Urinary bladder (tissue), 4 donors: ENCODE data around the gene MTA3. TPM values are rescaled to one million over a fixed set of nuclear protein-coding genes. Genes with fewer than 3 reads are reported as not detected.
"Not testable (repeated sequence)": the region's sequence is repeated elsewhere in the genome, so short reads cannot be mapped to it uniquely, and the experiment has no call there.

ENCODE experiments used
- DNase-seq: peaks from one replicate; pipeline ENCODE4 v3.0.0-alpha.2; 2015; ENCODE audit errors: extremely low spot score
- H3K27ac ChIP-seq: one replicate; pipeline ENCODE4 v1.5.1; 2013; ENCODE audit warnings: low read depth, mild to moderate bottlenecking, moderate library complexity
- H3K36me3 ChIP-seq: one replicate; pipeline ENCODE4 v1.6.1; 2013; ENCODE audit warnings: mild to moderate bottlenecking, moderate library complexity; ENCODE audit not compliant: insufficient read depth
- H3K4me1 ChIP-seq: one replicate; pipeline ENCODE4 v1.6.1; 2013; ENCODE audit warnings: mild to moderate bottlenecking, moderate library complexity; ENCODE audit not compliant: insufficient read depth
- H3K4me3 ChIP-seq: one replicate; pipeline ENCODE4 v1.5.1; 2013; ENCODE audit warnings: low read depth, low read length
- whole genome bisulfite sequencing: extraction: QIAGEN DNeasy Blood & Tissue Kit; methylation state at CpG from one replicate; pipeline ENCODE4 v1.1.7; 2013; 5-methylcytosine and 5-hydroxymethylcytosine counted together
- polyA plus RNA-seq: library from polyadenylated mRNA; stranded (reverse); fragments of 200-250 nt; gene quantifications from one replicate; pipeline ENCODE4 v1.2.3, GENCODE V29; 2013
- total RNA-seq: library from RNA; depleted of rRNA; stranded (reverse); fragments of >200 nt; gene quantifications from one replicate; pipeline ENCODE4 v1.2.3, GENCODE V29; 2014
- donor health status: healthy with polysubstance abuse.
- donor health status: healthy.

The MTA3 gene
- total and polyA plus RNA-seq, 2 donors: 28.0 to 62.3 TPM

DNA sequence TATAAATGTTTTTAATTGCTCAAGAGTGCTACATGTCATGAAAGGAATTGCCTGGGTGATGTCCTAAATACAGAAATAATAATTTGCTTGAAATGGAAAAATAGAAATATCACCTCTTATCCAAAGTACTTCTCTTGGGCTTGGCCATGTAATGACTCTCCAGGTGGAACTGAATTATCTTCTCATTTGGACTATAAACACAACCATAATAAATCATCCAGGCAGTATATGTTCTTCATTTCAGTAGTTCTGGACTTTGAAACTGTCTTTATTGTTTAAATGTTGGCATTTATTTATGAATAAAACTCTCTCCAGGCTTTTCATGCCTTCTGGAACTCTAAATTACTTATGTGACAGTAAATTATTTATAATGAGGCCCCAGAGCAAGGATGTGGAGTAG, 155.0 kb downstream of the MTA3 start:
- no peak overlapping the region for H3K4me3 ChIP-seq
- DNase-seq: no peak
- H3K27ac ChIP-seq: no peak overlapping the region
- H3K36me3 ChIP-seq: no peaks in the 10 kb centered on the region
- H3K4me1 ChIP-seq: no peaks in the 10 kb centered on the region

DNA sequence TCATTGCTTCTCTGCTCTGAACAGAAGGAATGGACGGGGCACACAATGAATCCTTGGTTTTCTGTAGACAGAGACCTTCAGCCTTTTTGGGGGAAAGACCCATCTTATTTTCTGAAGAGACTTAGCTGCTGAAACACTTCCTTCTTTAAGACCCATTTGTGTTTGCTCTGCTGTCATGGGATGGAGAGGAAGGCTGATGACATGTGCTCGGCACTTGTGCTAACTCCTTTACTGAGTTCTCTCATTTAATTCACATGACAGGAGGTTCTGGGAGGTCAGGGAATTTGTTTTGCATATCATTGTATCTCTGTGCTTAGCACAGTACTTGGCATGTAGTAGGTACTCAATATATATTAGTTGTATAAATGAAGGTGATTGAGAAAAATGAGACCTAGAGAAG, 156.5 kb downstream of the MTA3 start:
- WGBS: 95% methylated on average over 2 of the region's 2 CpGs

DNA sequence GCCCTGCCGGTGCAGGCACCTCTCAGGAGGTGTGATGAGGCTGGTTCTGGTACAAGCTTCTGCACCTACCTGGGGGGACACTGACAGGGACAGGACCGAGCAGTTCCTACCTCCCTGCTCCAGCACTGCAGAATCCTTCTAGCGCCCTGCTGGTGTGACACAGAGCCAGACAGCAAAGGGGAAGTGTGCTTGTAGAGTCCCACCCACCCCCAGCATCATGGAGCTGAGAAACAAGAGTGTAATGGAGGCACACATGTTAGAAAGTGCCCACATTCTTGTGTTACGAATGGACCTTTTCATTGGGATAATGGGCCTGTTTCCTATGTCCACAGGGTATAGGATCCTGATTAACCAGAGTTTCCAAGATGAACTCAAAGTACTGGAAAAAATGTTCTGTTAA, 157.2 kb downstream of the MTA3 start:
- Histone ChIP-seq H3K27ac (no peak overlapping the region), H3K36me3 (no peaks in the 10 kb centered on the region), H3K4me3 (no peak overlapping the region), H3K4me1 (no peaks in the 10 kb centered on the region)
- DNase-seq: no peak
- 79% methylated on average over 4 of the region's 4 CpGs for WGBS

More for the DNA sequence above, 156.5 kb downstream of the MTA3 start:
- Histone ChIP-seq H3K27ac (no peak overlapping the region), H3K4me1 (no peaks in the 10 kb centered on the region), H3K4me3 (no peak overlapping the region), H3K36me3 (no peaks in the 10 kb centered on the region)
- DNase-seq: no peak

DNA sequence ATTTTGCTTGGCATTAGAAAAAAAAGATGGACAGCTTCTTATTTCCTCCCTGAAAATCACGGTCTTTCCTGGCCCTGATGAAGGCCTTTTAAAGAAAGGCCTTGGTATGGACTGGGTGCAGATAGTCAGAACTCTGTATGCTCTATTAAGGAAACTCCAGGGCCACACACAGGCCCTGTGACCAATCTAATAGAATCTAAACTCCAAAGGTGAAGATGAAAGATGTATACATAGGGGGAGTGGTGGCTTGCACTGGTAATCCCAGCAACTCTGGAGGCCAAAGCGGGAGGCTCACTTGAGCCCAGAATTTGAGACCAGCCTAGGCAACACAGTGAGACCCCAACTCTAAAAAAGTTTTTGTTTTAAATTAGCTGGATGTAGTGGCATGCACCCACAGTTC, 158.2 kb downstream of the MTA3 start:
- no peaks in the 10 kb centered on the region for H3K4me1 ChIP-seq
- no peak overlapping the region for H3K27ac ChIP-seq
- no peak overlapping the region for H3K4me3 ChIP-seq
- WGBS: 98% methylated on average over 2 of the region's 2 CpGs
- no peak for DNase-seq
- H3K36me3 ChIP-seq: no peaks in the 10 kb centered on the region

DNA sequence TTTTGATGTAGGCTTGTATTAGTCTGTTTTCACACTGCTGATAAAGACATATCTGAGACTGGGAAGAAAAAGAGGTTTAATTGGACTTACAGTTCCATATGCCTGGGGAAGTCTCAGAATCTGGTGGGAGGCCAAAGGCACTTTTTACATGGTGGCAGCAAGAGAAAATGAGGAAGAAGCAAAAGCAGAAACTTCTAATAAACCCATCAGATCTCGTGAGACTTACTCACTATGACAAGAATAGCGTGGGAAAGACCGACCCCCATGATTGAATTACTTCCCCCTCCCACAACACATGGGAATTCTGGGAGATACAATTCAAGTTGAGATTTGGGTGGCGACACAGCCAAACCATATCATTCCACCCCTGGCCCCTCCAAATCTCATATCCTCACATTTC, 162.9 kb downstream of the MTA3 start:
- not testable (repeated sequence) for DNase-seq, H3K4me3 ChIP-seq, H3K27ac ChIP-seq, H3K36me3 ChIP-seq, H3K4me1 ChIP-seq
- 94% methylated on average over 4 of the region's 4 CpGs for WGBS

DNA sequence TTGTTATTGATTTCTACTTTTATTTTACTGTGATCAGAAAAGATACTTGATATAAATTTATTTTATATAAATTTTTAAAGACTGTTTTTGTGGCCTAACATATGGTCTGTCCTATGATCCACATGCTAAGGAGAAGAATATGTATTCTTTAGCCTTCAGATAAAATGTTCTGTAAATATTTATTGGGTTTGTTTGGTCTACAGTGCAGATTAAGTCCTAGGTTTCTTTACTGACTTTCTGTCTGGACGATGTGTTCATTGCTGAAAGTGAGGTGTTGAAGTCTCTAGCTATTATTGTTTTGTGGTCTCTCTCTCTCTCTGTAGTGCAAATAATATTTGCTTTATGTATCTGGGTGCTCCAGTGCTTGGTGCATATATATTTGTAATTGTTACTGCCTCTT, 165.4 kb downstream of the MTA3 start:
- H3K36me3 ChIP-seq: no peaks in the 10 kb centered on the region
- WGBS: 62% methylated on average over 1 of the region's 1 CpG
- no peaks in the 10 kb centered on the region for H3K4me1 ChIP-seq
- no peak overlapping the region for H3K4me3 ChIP-seq
- DNase-seq: no peak
- no peak overlapping the region for H3K27ac ChIP-seq

DNA sequence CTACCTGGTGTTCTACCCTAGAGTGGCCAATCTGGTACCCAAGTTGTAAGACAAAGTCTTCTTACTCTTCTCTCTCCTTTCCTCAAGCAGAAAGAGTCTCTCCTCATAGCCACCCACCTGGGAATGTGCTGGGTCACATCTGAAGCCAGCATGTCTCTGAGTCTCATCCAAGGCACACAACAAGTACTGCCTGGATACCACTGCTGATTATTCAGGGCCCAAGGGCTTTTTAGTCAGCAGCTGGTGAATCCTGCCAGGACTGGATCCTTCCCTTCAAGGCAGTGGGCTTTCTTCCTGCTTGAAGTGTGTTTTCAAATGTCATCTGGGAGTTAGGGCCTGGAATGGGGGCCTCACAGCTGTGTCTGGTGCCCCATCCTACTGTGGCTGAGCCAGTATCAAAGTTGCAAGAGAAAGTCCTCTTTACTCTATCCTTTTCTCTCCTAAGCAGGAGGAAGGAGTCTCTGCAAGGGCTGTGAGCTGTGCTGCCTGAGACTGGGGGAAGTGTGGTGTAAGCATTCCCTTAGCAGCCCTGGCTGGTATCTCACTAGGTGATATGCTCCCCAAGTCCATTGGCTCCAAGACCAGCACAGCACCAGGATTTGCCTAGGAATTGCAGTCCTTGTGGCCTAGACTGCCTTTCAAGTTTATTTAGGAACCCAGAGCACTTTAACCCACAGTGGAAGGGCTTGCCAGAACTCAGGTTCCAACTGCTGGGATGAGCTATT, 168.3 kb downstream of the MTA3 start:
- Histone ChIP-seq H3K4me3 (no peak overlapping the region), H3K36me3 (no peaks in the 10 kb centered on the region), H3K4me1 (no peaks in the 10 kb centered on the region), H3K27ac (no peak overlapping the region)
- no peak for DNase-seq

DNA sequence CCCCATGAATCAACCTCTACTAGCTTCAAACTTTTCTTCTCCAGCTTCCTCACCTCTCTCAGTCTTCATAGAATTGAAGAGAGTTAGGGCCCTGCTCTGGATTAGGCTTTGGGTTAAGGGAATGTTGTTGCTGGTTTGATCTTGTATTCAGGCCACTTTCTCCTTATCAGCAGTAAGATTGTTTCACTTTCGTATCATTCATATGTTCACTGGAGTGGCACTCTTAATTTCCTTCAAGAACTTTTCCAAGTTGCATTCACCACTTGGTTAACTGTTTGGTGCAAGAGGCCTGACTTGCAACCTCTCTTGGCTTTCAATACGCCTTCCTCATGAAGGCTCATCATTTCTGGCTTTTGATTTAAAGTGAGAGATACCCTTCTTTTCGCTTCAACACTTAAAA, 172.7 kb downstream of the MTA3 start:
- no peak for DNase-seq
- Histone ChIP-seq H3K27ac (no peak overlapping the region), H3K4me3 (no peak overlapping the region), H3K36me3 (no peaks in the 10 kb centered on the region), H3K4me1 (no peaks in the 10 kb centered on the region)
- WGBS: 88% methylated on average over 3 of the region's 3 CpGs

DNA sequence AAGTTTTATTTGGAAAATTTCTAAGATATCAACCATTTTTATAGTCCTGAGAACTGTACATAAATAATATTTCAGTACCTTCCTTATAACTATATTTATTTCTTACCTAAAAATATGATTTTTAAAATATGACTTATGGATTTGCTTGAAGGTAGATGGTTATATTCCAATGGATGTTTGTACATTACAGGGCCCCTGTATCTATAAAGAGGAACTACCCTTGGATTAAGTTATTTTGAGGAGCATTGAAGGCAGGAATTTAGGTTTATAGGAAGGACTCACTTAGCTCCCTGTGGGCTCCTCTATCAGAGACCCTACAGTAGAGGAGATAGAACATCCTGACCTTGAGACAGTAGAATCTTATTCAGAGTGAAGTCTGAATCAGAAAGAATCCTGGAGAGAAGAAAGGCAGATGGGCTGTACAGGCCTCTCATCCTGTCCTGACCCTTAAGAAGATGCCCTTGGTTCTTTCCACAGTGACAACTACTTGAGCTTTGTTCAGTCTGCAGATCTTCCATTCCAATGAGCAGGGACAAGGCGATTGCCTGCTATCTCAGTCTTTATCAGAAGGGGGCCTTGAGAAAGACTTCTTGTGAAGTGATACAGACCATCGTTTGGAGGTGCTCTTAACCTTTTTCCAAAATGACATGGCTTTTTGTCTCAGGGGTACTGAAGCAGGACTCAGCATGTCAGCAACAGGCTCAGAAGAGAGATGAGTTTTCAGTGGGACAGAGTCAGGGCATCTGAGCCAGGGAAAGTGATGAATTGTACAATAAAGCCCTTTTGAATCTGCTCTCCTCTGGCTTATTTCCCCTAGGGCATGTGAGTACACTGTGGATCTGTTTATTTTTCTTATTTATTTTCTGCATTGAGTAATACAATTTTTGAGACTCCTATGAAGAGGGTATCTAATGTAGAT, 174.6 kb downstream of the MTA3 start:
- H3K36me3 ChIP-seq: no peaks in the 10 kb centered on the region
- H3K27ac ChIP-seq: no peak overlapping the region
- WGBS: 77% methylated on average over 2 of the region's 2 CpGs
- no peak for DNase-seq
- no peaks in the 10 kb centered on the region for H3K4me1 ChIP-seq
- H3K4me3 ChIP-seq: no peak overlapping the region

DNA sequence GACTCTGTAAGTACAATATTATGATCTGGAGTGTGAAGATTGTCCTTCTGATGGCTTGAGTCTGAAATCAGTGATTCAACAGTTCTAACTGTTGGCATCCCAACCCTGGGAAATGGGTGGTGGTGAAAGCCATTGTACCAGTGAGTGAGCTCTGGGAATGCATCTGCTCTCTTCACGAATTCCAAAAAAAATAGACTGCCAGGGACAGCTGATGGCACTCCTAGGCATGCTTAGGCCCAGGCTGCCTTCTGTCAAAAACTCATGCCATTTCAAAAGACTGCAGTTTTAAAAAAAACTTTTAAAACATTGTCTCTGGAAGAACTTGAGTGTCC, 175.2 kb downstream of the MTA3 start:
- Histone ChIP-seq H3K4me3 (no peak overlapping the region), H3K27ac (no peak overlapping the region), H3K36me3 (no peaks in the 10 kb centered on the region), H3K4me1 (no peaks in the 10 kb centered on the region)
- no peak for DNase-seq
- 88% methylated on average over 1 of the region's 1 CpG for WGBS

DNA sequence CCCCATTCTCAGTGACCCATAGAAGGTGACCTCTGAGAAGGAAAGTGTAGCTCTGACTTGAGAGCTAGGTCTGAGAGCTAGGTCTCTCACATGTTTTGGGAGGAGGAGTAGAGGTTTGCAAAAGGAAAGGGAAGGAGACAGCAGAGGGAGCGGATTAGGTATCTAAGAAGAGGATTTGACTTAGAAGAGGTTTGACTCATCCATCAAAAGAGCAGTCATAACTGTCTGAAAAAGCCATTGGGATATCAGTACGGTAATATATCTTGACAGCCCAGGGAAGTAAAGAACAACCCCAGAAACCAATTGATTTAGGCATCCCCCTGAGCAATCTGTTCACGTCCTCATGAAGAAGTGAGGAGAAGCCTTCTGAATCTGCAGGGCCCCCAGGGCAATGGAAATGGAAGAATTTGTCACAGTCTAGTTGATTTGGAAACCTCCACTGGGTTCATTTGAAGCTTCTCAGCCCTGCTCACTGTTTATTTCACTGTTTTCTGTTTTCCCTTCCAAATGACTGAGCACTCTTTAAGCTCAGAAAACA, 176.2 kb downstream of the MTA3 start:
- WGBS: 97% methylated on average over 3 of the region's 3 CpGs
- no peak for DNase-seq
- Histone ChIP-seq H3K27ac (no peak overlapping the region), H3K36me3 (no peaks in the 10 kb centered on the region), H3K4me1 (no peaks in the 10 kb centered on the region), H3K4me3 (no peak overlapping the region)

DNA sequence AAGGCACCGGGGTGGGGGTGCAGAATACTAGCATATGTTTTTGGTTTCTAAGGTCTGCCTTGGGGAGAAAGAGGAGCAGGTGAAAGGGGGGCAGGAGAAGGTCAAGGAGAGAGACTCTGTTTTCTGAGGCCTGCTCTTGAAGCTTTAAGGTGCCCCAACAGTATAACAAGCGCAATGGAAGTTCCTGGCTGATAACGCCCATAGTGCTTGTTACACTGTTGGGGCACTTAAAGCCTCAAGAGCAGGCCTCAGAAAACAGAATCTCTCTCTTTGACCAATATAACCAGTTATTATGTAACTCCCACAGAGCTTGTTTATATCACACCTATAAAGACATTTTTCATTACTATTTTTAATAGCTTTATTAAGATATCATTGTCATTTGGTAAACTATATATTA, 179.0 kb downstream of the MTA3 start:
- no peak for DNase-seq
- H3K4me1 ChIP-seq: no peaks in the 10 kb centered on the region
- H3K36me3 ChIP-seq: no peaks in the 10 kb centered on the region
- H3K27ac ChIP-seq: no peak overlapping the region
- H3K4me3 ChIP-seq: no peak overlapping the region
- 98% methylated on average over 3 of the region's 3 CpGs for WGBS

DNA sequence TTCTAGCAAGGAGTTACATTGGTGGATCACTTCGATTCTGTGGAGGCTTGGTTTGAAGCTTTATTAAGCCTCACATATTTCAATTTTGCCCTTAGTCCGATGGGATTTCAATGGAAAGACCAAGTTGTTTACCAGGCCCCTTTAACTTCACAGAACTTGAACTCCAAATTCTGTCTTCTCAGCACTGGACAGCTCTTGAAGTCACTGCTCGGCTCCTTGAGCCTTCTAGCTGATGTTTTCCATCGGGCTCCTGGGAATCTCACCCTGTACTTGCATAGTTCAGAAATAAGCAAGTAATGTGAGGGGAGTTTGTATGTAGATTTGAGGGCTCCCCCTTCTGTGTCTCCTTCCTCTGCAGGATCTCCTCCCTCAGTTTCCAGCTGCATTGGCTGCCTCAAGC, 180.4 kb downstream of the MTA3 start:
- H3K27ac ChIP-seq: no peak overlapping the region
- no peak for DNase-seq
- WGBS: 97% methylated on average over 4 of the region's 4 CpGs
- no peaks in the 10 kb centered on the region for H3K36me3 ChIP-seq
- H3K4me3 ChIP-seq: no peak overlapping the region
- H3K4me1 ChIP-seq: no peaks in the 10 kb centered on the region

DNA sequence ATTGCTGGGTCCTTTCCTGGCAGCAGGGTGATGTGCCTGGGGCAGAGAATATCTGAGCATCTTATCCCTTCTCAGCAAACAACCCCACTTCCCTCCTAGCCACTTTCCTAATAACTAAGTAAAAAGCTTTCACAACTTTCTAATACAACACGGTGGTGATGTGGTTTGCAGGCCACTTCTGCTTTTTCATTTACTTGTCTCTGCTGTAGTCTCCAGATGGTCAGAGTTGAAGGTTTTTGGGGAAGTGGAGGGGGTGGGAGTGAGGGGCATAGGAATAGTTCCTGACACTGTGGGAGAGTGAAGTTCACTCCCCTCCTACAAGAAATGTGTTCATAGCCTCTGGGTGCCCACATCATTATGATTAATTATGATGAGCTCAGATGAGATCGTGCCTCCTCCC, 183.9 kb downstream of the MTA3 start:
- H3K4me3 ChIP-seq: no peak overlapping the region
- no peaks in the 10 kb centered on the region for H3K36me3 ChIP-seq
- no peak for DNase-seq
- no peaks in the 10 kb centered on the region for H3K4me1 ChIP-seq
- WGBS: 82% methylated on average over 2 of the region's 2 CpGs
- H3K27ac ChIP-seq: no peak overlapping the region
